IMR-90 (cell line): ENCODE measurements around the gene SMIM9. TPM values are rescaled to one million over a fixed set of nuclear protein-coding genes. Genes with fewer than 3 reads are reported as not detected.
"Not testable (repeated sequence)": the region's sequence is repeated elsewhere in the genome, so short reads cannot be mapped to it uniquely, and the experiment has no call there.

ENCODE experiments used
- ATAC-seq: fragments of 200-7000 bp; cut with Tn5 transposase; 2 replicates; pipeline ENCODE4 v1.9.1; 2020; ENCODE audit warnings: low read depth, mild to moderate bottlenecking, moderate library complexity
- BruUV-seq: library from RNA; stranded (reverse); fragments of 400-500 nt; replicated peaks from 2 replicates; lab custom pipeline; 2021; lab: Mats Ljungman, UMichigan
- CTCF ChIA-PET: fragments of 300-600 bp; formaldehyde crosslinking; extraction: SDS; loops from one replicate; lab custom pipeline; 2021; ENCODE audit warnings: antibody characterized with exemption; lab: Yijun Ruan, JAX
- POLR2A ChIA-PET: fragments of 300-600 bp; sonication (Branson Sonifier 250); formaldehyde crosslinking; loops from one replicate; lab custom pipeline; 2022; ENCODE audit warnings: antibody characterized with exemption; ENCODE audit not compliant: unreplicated experiment; lab: Charles Lee
- DNase-seq: peaks from one replicate; pipeline ENCODE4 v3.0.0; 2013
- H2AFZ ChIP-seq: replicated peaks from 2 replicates; pipeline ENCODE3; 2013; ENCODE audit warnings: low read length, mild to moderate bottlenecking; ENCODE audit not compliant: poor library complexity
- H2AK5ac ChIP-seq: 2 replicates; pipeline ENCODE4 v1.6.1; 2013; ENCODE audit warnings: low read depth, low read length, inconsistent platforms
- H2AK9ac ChIP-seq: replicated peaks from 2 replicates; pipeline ENCODE3; 2013; ENCODE audit warnings: mild to moderate bottlenecking, low read depth, low read length, moderate library complexity; ENCODE audit not compliant: poor library complexity
- H2BK120ac ChIP-seq: 2 replicates; pipeline ENCODE4 v1.6.1; 2013; ENCODE audit warnings: low read depth, low read length, inconsistent platforms
- H2BK15ac ChIP-seq: 3 replicates; pipeline ENCODE4 v1.6.1; 2013; ENCODE audit warnings: low read depth, low read length, inconsistent platforms
- H2BK20ac ChIP-seq: 2 replicates; pipeline ENCODE4 v1.6.1; 2013; ENCODE audit warnings: low read depth, mild to moderate bottlenecking, inconsistent platforms, low read length, moderate library complexity
- H2BK5ac ChIP-seq: 2 replicates; pipeline ENCODE4 v1.6.1; 2013; ENCODE audit warnings: mild to moderate bottlenecking, low read depth, low read length, inconsistent platforms; ENCODE audit not compliant: poor library complexity, severe bottlenecking
- H3K14ac ChIP-seq: replicated peaks from 2 replicates; pipeline ENCODE4 v1.6.1; 2013; ENCODE audit warnings: low read depth, low read length, inconsistent platforms
- H3K18ac ChIP-seq: 2 replicates; pipeline ENCODE4 v1.6.1; 2013; ENCODE audit warnings: low read depth, low read length, control low read depth
- H3K23ac ChIP-seq: 2 replicates; pipeline ENCODE4 v1.6.1; 2013; ENCODE audit warnings: low read depth, low read length, inconsistent platforms
- H3K27ac ChIP-seq: 2 replicates; pipeline ENCODE4 v1.5.1; 2013; ENCODE audit warnings: mild to moderate bottlenecking, control low read depth, low read length; ENCODE audit not compliant: insufficient read depth
- H3K27me3 ChIP-seq: 2 replicates; pipeline ENCODE4 v1.6.1; 2013; ENCODE audit warnings: low read length; ENCODE audit not compliant: control insufficient read depth, insufficient read depth
- H3K36me3 ChIP-seq: 2 replicates; pipeline ENCODE4 v1.6.1; 2013; ENCODE audit warnings: low read length, mixed read lengths; ENCODE audit not compliant: control insufficient read depth, insufficient read depth
- H3K4ac ChIP-seq: 2 replicates; pipeline ENCODE4 v1.6.1; 2013; ENCODE audit warnings: low read depth, low read length, inconsistent platforms
- H3K4me1 ChIP-seq: 2 replicates; pipeline ENCODE4 v1.6.1; 2013; ENCODE audit warnings: low read length, mixed read lengths; ENCODE audit not compliant: control insufficient read depth, insufficient read depth
- H3K4me2 ChIP-seq: 2 replicates; pipeline ENCODE4 v1.6.1; 2013; ENCODE audit warnings: low read depth, mild to moderate bottlenecking, control low read depth, low read length, moderate library complexity
- H3K4me3 ChIP-seq: 2 replicates; pipeline ENCODE4 v1.5.1; 2013; ENCODE audit warnings: low read depth, mild to moderate bottlenecking, control low read depth, low read length, moderate library complexity; ENCODE audit not compliant: insufficient read depth
- H3K56ac ChIP-seq: 2 replicates; pipeline ENCODE4 v1.6.1; 2013; ENCODE audit warnings: low read length, inconsistent platforms; ENCODE audit not compliant: insufficient read depth; ENCODE audit errors: extremely low read depth
- H3K79me1 ChIP-seq, 2 experiments: 2 replicates each; pipeline ENCODE4 v1.6.1; 2013; ENCODE audit warnings: low read length in 2 of 2, inconsistent platforms in 1 of 2, low read depth in 1 of 2
- H3K9ac ChIP-seq: 2 replicates; pipeline ENCODE4 v1.6.1; 2013; ENCODE audit warnings: low read depth, low read length, control low read depth
- H3K9me1 ChIP-seq: 2 replicates; pipeline ENCODE4 v1.6.1; 2013; ENCODE audit warnings: low read length, inconsistent platforms; ENCODE audit not compliant: insufficient read depth
- H3K9me3 ChIP-seq: 2 replicates; pipeline ENCODE4 v1.6.1; 2013; ENCODE audit warnings: low read length; ENCODE audit not compliant: control insufficient read depth, insufficient read depth
- H4K20me1 ChIP-seq: 2 replicates; pipeline ENCODE4 v1.6.1; 2013; ENCODE audit warnings: low read length, inconsistent platforms; ENCODE audit not compliant: insufficient read depth
- H4K5ac ChIP-seq: 2 replicates; pipeline ENCODE4 v1.6.1; 2013; ENCODE audit warnings: mild to moderate bottlenecking, low read depth, low read length, control low read depth
- H4K8ac ChIP-seq, 2 experiments: 2 replicates each; pipeline ENCODE4 v1.6.1; 2013; ENCODE audit warnings: low read depth in 2 of 2, low read length in 2 of 2, control low read depth in 1 of 2, inconsistent platforms in 1 of 2
- H4K91ac ChIP-seq: 2 replicates; pipeline ENCODE4 v1.6.1; 2013; ENCODE audit warnings: low read depth, low read length, inconsistent platforms; ENCODE audit not compliant: insufficient read depth
- BHLHE40 ChIP-seq: fragments of 150-350 bp; IDR thresholded peaks from 2 replicates; pipeline ENCODE4 v1.6.1; 2016; ENCODE audit warnings: mild to moderate bottlenecking, low read depth, low read length
- CHD1 ChIP-seq: IDR thresholded peaks from 2 replicates; pipeline ENCODE4 v1.6.1; 2012; ENCODE audit warnings: low read depth, low read length, improper control_type of control experiment
- NFE2L2 ChIP-seq: fragments of 150-350 bp; IDR thresholded peaks from 2 replicates; pipeline ENCODE4 v1.6.1; 2016; ENCODE audit warnings: low read depth, mild to moderate bottlenecking, low read length
- RCOR1 ChIP-seq: IDR thresholded peaks from 2 replicates; pipeline ENCODE4 v1.6.1; 2012; ENCODE audit warnings: mild to moderate bottlenecking, low read length, improper control_type of control experiment; ENCODE audit not compliant: insufficient replicate concordance
- SMC3 ChIP-seq: fragments of 150-350 bp; IDR thresholded peaks from 2 replicates; pipeline ENCODE4 v1.6.1; 2016; ENCODE audit warnings: low read depth, mild to moderate bottlenecking, antibody characterized with exemption, low read length, moderate library complexity
- USF2 ChIP-seq: fragments of 150-350 bp; IDR thresholded peaks from 2 replicates; pipeline ENCODE4 v1.6.1; 2017; ENCODE audit warnings: mild to moderate bottlenecking, antibody characterized with exemption, low read length, low read depth
- WGBS, 2 experiments: methylation state at CpG; one replicate each; pipeline versions ENCODE4 v1.1.5 to v1.1.7; 2013; ENCODE audit warnings: missing lambda C conversion rate in 2 of 2; ENCODE audit not compliant: insufficient read length in 1 of 2; ENCODE audit errors: extremely low coverage in 2 of 2; 5-methylcytosine and 5-hydroxymethylcytosine counted together
- dilution Hi-C: fragments of 300-500 bp; cut with HindIII; formaldehyde crosslinking; loops from one replicate; pipeline ENCODE4 v1.14.3; 2018; ENCODE audit warnings: low sequenced_read_pairs; ENCODE audit not compliant: unreplicated experiment
- in situ Hi-C: fragments of 300-500 bp; cut with MboI; formaldehyde crosslinking; loops from 3 replicates; pipeline ENCODE4 v1.14.3; 2019; ENCODE audit warnings: low sequenced_read_pairs, inconsistent platforms, mixed read lengths
- intact Hi-C: fragments of 100-400 bp; cut with micrococcal nuclease; formaldehyde crosslinking; loops from 2 replicates; pipeline ENCODE4 v1.10.0; 2022
- polyA plus RNA-seq, 3 experiments: library from polyadenylated mRNA; depleted of rRNA; stranded (reverse); fragments of >200 nt; gene quantifications; 2 replicates each; pipeline ENCODE4 v1.2.3, GENCODE V29; 2012; ENCODE audit warnings: low replicate concordance in 1 of 3
- total RNA-seq: library from RNA; depleted of rRNA; stranded (reverse); fragments of >200 nt; gene quantifications from 2 replicates; pipeline ENCODE4 v1.2.3, GENCODE V29; 2012

SMIM9 gene
- total and polyA plus RNA-seq, 2 of the 4 experiments (the other 2 are of a cell fraction): not detected

GRCh38 chrX:154827194-154828015 is 7.1 kb downstream of the SMIM9 start:
- H3K14ac ChIP-seq: no peak overlapping the region
- no peak overlapping the region for H3K9ac ChIP-seq
- no peak overlapping the region for H3K23ac ChIP-seq
- no peak overlapping the region for H4K8ac ChIP-seq
- ChIA-PET CTCF (no interaction called here), POLR2A (no interaction called here)
- H2BK120ac ChIP-seq: no peak overlapping the region
- H3K4me1 ChIP-seq: no peaks in the 10 kb centered on the region
- H3K4me3 ChIP-seq: no peak overlapping the region
- no peak overlapping the region for H3K18ac ChIP-seq
- H3K79me1 ChIP-seq: no peaks in the 10 kb centered on the region
- in situ Hi-C loops (no loop called here), intact Hi-C loops (no loop called here), dilution Hi-C loops (no loop called here)
- no peak overlapping the region for H2BK20ac ChIP-seq
- no peak overlapping the region for H3K27ac ChIP-seq
- H2AK5ac ChIP-seq: no peak overlapping the region
- no peaks in the 10 kb centered on the region for H3K9me3 ChIP-seq
- no peaks in the 10 kb centered on the region for H3K9me1 ChIP-seq
- ATAC-seq (no peak), DNase-seq (no peak)
- no peak overlapping the region for H2BK5ac ChIP-seq
- BruUV-seq: no TSS peak
- H2BK15ac ChIP-seq: no peak overlapping the region
- H2AK9ac ChIP-seq: no peak overlapping the region
- no peak overlapping the region for H3K56ac ChIP-seq
- no peak overlapping the region for H4K91ac ChIP-seq
- H3K36me3 ChIP-seq: no peaks in the 10 kb centered on the region
- no peak overlapping the region for H4K5ac ChIP-seq
- H4K20me1 ChIP-seq: no peaks in the 10 kb centered on the region
- WGBS, 2 experiments: no CpG with 5 or more reads among the region's 4 CpGs
- no peaks in the 10 kb centered on the region for H3K27me3 ChIP-seq
- no peak overlapping the region for H2AFZ ChIP-seq
- H3K4ac ChIP-seq: no peak overlapping the region
- no peak overlapping the region for H3K4me2 ChIP-seq
- no peak for TF ChIP-seq BHLHE40
- no peak for TF ChIP-seq CHD1
- no peak for TF ChIP-seq RCOR1
- no peak for TF ChIP-seq USF2
- TF ChIP-seq SMC3: no peak
- no peak for TF ChIP-seq NFE2L2

- H3K9me3 ChIP-seq, H3K27ac ChIP-seq, H3K23ac ChIP-seq, H3K9me1 ChIP-seq, H2BK15ac ChIP-seq, H3K9ac ChIP-seq, H2BK20ac ChIP-seq, intact Hi-C loops, H3K4ac ChIP-seq, CTCF ChIA-PET, H4K20me1 ChIP-seq, in situ Hi-C loops, H3K4me1 ChIP-seq, H2BK5ac ChIP-seq, H3K79me1 ChIP-seq, H2AK9ac ChIP-seq, BruUV-seq, H3K27me3 ChIP-seq, H3K4me3 ChIP-seq, DNase-seq, H4K5ac ChIP-seq, H2AK5ac ChIP-seq, H3K4me2 ChIP-seq, dilution Hi-C loops, POLR2A ChIA-PET, H4K8ac ChIP-seq, H3K14ac ChIP-seq, H3K36me3 ChIP-seq, H3K18ac ChIP-seq, H2BK120ac ChIP-seq, H4K91ac ChIP-seq, H3K56ac ChIP-seq, ATAC-seq, H2AFZ ChIP-seq: not testable (repeated sequence)
- no CpG with 5 or more reads among the region's 3 CpGs for WGBS, 2 experiments
These were observed 8.9 kb downstream of the SMIM9 start for GRCh38 chrX:154825586-154825985.
